SK-N-SH treated with all-trans-retinoic acid at 6 μM for 48 hours (cell line): ENCODE results near the gene UPK2.
"Not testable (repeated sequence)": the region's sequence is repeated elsewhere in the genome, so short reads cannot be mapped to it uniquely, and the experiment has no call there.

Experiments
- ATAC-seq: fragments of 200-7000 bp; cut with Tn5 transposase; 3 replicates; pipeline ENCODE4 v1.9.1; 2020; ENCODE audit warnings: mild to moderate bottlenecking, moderate library complexity
- ARNTL ChIP-seq: fragments of 450-650 bp; formaldehyde crosslinking; IDR thresholded peaks from 2 replicates; pipeline ENCODE4 v1.5.0; 2020; ENCODE audit warnings: low read depth, mild to moderate bottlenecking, moderate library complexity, borderline replicate concordance
- BACH2 ChIP-seq: fragments of 250-450 bp; sonication (Bioruptor Pico); IDR thresholded peaks from 2 replicates; pipeline ENCODE4 v1.9.0; 2021; ENCODE audit warnings: mild to moderate bottlenecking, borderline replicate concordance
- ESRRG ChIP-seq: fragments of 250-450 bp; sonication (Bioruptor Pico); IDR thresholded peaks from 2 replicates; pipeline ENCODE4 v1.6.1; 2021; ENCODE audit warnings: mild to moderate bottlenecking
- GLIS3 ChIP-seq: fragments of 250-450 bp; sonication (Bioruptor Pico); IDR thresholded peaks from 2 replicates; pipeline ENCODE4 v1.5.0; 2020; ENCODE audit warnings: mild to moderate bottlenecking, moderate library complexity
- ISL1 ChIP-seq: fragments of 250-450 bp; sonication (Bioruptor Pico); IDR thresholded peaks from 2 replicates; pipeline ENCODE4 v2.1.2; 2022; ENCODE audit warnings: mild to moderate bottlenecking, moderate library complexity
- SNAI2 ChIP-seq: fragments of 250-450 bp; sonication (Bioruptor Pico); IDR thresholded peaks from 2 replicates; pipeline ENCODE4 v1.5.0; 2020; ENCODE audit warnings: mild to moderate bottlenecking, moderate library complexity
- TCF4 ChIP-seq: fragments of 250-450 bp; sonication (Bioruptor Pico); IDR thresholded peaks from 2 replicates; pipeline ENCODE4 v1.8.0; 2021; ENCODE audit warnings: mild to moderate bottlenecking, moderate library complexity, borderline replicate concordance
- TOX ChIP-seq: fragments of 250-450 bp; sonication (Bioruptor Pico); IDR thresholded peaks from 2 replicates; pipeline ENCODE4 v1.8.0; 2021; ENCODE audit warnings: mild to moderate bottlenecking, moderate library complexity, borderline replicate concordance
- ZC3H10 ChIP-seq: fragments of 250-450 bp; sonication (Bioruptor Pico); IDR thresholded peaks from 2 replicates; pipeline ENCODE4 v1.5.1; 2021; ENCODE audit warnings: mild to moderate bottlenecking, moderate library complexity
- ZFP3 ChIP-seq: fragments of 250-450 bp; sonication (Bioruptor Pico); IDR thresholded peaks from 2 replicates; pipeline ENCODE4 v1.5.0; 2020; ENCODE audit warnings: mild to moderate bottlenecking, moderate library complexity
- ZFP30 ChIP-seq: fragments of 450-650 bp; formaldehyde crosslinking; IDR thresholded peaks from 2 replicates; pipeline ENCODE4 v1.5.0; 2022; ENCODE audit warnings: mild to moderate bottlenecking, moderate library complexity
- ZNF565 ChIP-seq: fragments of 450-650 bp; formaldehyde crosslinking; conservative IDR thresholded peaks from 2 replicates; pipeline ENCODE4 v1.5.0; 2020; ENCODE audit warnings: low read depth, mild to moderate bottlenecking, moderate library complexity
- ZNF8 ChIP-seq: fragments of 450-650 bp; formaldehyde crosslinking; IDR thresholded peaks from 2 replicates; pipeline ENCODE4 v1.5.0; 2020; ENCODE audit warnings: mild to moderate bottlenecking, moderate library complexity
- TF ChIP-seq, protein P1 (sequence below): fragments of 250-450 bp; sonication (Bioruptor Pico); IDR thresholded peaks from 2 replicates; pipeline ENCODE4 v1.8.0; 2021; ENCODE audit warnings: low read depth, mild to moderate bottlenecking, moderate library complexity, borderline replicate concordance
- TF ChIP-seq, protein P2 (sequence below): fragments of 250-450 bp; sonication (Bioruptor Pico); IDR thresholded peaks from 2 replicates; pipeline ENCODE4 v1.5.1; 2021; ENCODE audit warnings: mild to moderate bottlenecking, moderate library complexity
- TF ChIP-seq, protein P3 (sequence below): fragments of 250-450 bp; sonication (Bioruptor Pico); IDR thresholded peaks from 2 replicates; pipeline ENCODE4 v1.5.0; 2020; ENCODE audit warnings: mild to moderate bottlenecking, moderate library complexity
- TF ChIP-seq, protein P4 (sequence below): fragments of 250-450 bp; sonication (Bioruptor Pico); IDR thresholded peaks from 2 replicates; pipeline ENCODE4 v1.5.1; 2020; ENCODE audit warnings: low read depth, mild to moderate bottlenecking, moderate library complexity
- TF ChIP-seq, protein P5 (sequence below): fragments of 250-450 bp; sonication (Bioruptor Pico); IDR thresholded peaks from 2 replicates; pipeline ENCODE4 v1.8.0; 2020; ENCODE audit warnings: mild to moderate bottlenecking, moderate library complexity, borderline replicate concordance

UPK2 gene

DNA sequence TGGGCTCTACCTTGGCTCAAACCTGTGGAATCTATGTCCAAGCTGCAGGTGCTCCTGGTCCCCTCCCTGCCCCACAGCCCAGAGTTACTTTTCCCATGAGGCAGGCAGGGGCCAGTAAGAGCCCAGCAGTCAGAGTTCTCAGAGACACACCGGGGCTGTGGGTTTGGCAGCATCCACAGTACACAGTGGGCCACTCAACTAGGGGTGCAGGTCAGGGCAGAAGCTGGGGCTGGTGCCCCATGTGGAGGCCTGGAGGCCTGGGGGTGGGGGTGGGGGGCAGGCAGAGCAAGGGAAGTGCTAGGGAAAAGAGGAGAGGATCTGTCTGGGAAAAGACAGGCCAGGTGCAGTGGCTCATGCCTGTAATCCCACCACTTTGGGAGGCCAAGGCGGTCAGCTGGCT is 2.5 kb downstream of the UPK2 start:
- TF ChIP-seq ESRRG (CRISPR knock-in tag) (no peak), ARNTL (CRISPR knock-in tag) (no peak), TOX (CRISPR knock-in tag) (no peak), ZFP3 (no peak), SNAI2 (CRISPR knock-in tag) (no peak)
- TF ChIP-seq, protein P1, sequence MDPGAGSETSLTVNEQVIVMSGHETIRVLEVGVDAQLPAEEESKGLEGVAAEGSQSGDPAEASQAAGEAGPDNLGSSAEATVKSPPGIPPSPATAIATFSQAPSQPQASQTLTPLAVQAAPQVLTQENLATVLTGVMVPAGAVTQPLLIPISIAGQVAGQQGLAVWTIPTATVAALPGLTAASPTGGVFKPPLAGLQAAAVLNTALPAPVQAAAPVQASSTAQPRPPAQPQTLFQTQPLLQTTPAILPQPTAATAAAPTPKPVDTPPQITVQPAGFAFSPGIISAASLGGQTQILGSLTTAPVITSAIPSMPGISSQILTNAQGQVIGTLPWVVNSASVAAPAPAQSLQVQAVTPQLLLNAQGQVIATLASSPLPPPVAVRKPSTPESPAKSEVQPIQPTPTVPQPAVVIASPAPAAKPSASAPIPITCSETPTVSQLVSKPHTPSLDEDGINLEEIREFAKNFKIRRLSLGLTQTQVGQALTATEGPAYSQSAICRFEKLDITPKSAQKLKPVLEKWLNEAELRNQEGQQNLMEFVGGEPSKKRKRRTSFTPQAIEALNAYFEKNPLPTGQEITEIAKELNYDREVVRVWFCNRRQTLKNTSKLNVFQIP (CRISPR knock-in tag), result no peak
- TF ChIP-seq, protein P2, sequence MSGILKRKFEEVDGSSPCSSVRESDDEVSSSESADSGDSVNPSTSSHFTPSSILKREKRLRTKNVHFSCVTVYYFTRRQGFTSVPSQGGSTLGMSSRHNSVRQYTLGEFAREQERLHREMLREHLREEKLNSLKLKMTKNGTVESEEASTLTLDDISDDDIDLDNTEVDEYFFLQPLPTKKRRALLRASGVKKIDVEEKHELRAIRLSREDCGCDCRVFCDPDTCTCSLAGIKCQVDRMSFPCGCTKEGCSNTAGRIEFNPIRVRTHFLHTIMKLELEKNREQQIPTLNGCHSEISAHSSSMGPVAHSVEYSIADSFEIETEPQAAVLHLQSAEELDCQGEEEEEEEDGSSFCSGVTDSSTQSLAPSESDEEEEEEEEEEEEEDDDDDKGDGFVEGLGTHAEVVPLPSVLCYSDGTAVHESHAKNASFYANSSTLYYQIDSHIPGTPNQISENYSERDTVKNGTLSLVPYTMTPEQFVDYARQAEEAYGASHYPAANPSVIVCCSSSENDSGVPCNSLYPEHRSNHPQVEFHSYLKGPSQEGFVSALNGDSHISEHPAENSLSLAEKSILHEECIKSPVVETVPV (CRISPR knock-in tag), result no peak
- no peak for ATAC-seq

DNA sequence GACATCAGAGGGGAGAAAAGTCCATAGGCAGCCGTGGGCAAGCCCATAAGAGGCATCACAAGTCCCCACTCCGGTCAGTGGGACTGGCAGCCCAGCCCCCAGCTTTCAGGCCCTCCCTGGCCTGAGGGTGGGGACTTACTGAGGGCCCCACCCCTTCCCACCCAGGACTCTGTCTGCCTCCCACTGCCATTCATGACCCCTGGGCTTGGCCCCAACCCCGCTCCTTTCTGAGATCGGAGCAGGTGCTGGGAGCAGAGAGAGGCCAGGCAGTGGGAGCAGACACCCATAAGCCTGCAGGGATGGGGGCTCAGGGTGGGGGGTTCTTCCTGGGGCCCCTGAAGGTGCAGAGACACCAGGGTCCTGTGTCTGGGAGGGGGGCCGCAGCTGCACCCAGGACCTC is 5.1 kb downstream of the UPK2 start:
- TF ChIP-seq, protein P3, sequence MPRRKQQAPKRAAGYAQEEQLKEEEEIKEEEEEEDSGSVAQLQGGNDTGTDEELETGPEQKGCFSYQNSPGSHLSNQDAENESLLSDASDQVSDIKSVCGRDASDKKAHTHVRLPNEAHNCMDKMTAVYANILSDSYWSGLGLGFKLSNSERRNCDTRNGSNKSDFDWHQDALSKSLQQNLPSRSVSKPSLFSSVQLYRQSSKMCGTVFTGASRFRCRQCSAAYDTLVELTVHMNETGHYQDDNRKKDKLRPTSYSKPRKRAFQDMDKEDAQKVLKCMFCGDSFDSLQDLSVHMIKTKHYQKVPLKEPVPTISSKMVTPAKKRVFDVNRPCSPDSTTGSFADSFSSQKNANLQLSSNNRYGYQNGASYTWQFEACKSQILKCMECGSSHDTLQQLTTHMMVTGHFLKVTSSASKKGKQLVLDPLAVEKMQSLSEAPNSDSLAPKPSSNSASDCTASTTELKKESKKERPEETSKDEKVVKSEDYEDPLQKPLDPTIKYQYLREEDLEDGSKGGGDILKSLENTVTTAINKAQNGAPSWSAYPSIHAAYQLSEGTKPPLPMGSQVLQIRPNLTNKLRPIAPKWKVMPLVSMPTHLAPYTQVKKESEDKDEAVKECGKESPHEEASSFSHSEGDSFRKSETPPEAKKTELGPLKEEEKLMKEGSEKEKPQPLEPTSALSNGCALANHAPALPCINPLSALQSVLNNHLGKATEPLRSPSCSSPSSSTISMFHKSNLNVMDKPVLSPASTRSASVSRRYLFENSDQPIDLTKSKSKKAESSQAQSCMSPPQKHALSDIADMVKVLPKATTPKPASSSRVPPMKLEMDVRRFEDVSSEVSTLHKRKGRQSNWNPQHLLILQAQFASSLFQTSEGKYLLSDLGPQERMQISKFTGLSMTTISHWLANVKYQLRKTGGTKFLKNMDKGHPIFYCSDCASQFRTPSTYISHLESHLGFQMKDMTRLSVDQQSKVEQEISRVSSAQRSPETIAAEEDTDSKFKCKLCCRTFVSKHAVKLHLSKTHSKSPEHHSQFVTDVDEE (CRISPR knock-in tag), result no peak
- TF ChIP-seq ISL1 (no peak), GLIS3 (CRISPR knock-in tag) (no peak), TCF4 (no peak), BACH2 (CRISPR knock-in tag) (no peak), ZNF8 (CRISPR knock-in tag) (no peak), ZNF565 (CRISPR knock-in tag) (no peak), ZFP3 (no peak), SNAI2 (CRISPR knock-in tag) (no peak), ARNTL (CRISPR knock-in tag) (no peak)
- ATAC-seq, result no peak

DNA sequence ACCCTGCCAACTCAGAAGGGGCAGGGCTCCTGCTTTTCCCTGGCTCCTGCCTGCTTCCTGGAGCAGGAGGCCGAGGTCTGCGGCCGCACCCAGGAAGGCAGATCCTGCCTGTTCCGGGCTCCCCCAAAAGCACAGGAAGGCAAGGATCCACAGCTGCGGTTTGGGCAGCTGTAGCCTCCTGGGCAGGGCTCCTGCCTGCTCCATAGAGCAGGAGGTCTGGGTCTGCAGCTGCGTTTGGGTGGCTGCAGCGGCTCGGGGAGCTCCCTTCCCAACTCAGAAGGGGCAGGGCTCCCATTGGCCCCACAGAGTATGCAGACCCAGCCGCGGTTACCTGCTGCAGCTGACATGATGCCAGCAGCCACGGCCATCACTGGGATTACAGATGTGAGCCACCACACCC is 5.5 kb downstream of the UPK2 start:
- TF ChIP-seq ZC3H10 (CRISPR knock-in tag) (no peak), ARNTL (CRISPR knock-in tag) (no peak), ZFP30 (CRISPR knock-in tag) (no peak), ZNF565 (CRISPR knock-in tag) (no peak), ESRRG (CRISPR knock-in tag) (no peak), ZFP3 (no peak)
- TF ChIP-seq, protein P4, sequence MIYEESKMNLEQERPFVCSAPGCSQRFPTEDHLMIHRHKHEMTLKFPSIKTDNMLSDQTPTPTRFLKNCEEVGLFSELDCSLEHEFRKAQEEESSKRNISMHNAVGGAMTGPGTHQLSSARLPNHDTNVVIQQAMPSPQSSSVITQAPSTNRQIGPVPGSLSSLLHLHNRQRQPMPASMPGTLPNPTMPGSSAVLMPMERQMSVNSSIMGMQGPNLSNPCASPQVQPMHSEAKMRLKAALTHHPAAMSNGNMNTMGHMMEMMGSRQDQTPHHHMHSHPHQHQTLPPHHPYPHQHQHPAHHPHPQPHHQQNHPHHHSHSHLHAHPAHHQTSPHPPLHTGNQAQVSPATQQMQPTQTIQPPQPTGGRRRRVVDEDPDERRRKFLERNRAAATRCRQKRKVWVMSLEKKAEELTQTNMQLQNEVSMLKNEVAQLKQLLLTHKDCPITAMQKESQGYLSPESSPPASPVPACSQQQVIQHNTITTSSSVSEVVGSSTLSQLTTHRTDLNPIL (CRISPR knock-in tag), result no peak
- TF ChIP-seq, protein P3 (CRISPR knock-in tag), result no peak
- TF ChIP-seq, protein P5, sequence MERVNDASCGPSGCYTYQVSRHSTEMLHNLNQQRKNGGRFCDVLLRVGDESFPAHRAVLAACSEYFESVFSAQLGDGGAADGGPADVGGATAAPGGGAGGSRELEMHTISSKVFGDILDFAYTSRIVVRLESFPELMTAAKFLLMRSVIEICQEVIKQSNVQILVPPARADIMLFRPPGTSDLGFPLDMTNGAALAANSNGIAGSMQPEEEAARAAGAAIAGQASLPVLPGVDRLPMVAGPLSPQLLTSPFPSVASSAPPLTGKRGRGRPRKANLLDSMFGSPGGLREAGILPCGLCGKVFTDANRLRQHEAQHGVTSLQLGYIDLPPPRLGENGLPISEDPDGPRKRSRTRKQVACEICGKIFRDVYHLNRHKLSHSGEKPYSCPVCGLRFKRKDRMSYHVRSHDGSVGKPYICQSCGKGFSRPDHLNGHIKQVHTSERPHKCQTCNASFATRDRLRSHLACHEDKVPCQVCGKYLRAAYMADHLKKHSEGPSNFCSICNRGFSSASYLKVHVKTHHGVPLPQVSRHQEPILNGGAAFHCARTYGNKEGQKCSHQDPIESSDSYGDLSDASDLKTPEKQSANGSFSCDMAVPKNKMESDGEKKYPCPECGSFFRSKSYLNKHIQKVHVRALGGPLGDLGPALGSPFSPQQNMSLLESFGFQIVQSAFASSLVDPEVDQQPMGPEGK (CRISPR knock-in tag), result no peak
- no peak for ATAC-seq

DNA sequence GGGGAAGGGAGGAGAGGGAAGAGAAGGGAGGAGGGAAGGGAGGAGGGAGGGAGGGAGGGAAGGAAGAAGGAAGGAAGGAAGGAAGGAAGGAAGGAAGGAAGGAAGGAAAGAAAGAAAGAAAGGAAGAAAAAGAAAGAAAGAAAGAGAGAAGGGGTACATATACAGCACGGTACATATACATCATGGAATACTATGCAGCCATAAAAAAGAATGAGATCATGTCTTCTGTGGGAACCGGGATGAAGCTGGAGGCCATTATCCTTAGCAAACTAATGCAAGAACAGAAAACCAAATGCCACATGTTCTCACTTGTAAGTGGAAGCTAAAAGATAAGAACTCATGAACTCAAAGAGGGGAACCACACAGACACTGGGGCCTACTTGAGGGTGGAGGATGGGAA is 13.4 kb downstream of the UPK2 start:
- not testable (repeated sequence) for ATAC-seq
